22Rv1 (cell line): ENCODE data around the gene USH2A.

ENCODE experiments used
- CTCF ChIP-seq: fragments of 450-650 bp; IDR thresholded peaks from 2 replicates; pipeline ENCODE4 v1.5.1; 2017; ENCODE audit warnings: mild to moderate bottlenecking
- ZFX ChIP-seq: fragments of 450-650 bp; IDR thresholded peaks from 2 replicates; pipeline ENCODE4 v1.6.1; 2017; ENCODE audit warnings: antibody characterized with exemption, borderline replicate concordance

- TF ChIP-seq CTCF (no peak), ZFX (no peak)
Measured at GRCh38 chr1:216212826-216213225, 210.4 kb downstream of the USH2A start.
